ENCODE data around the gene TSC22D2.

Gene TSC22D2

GRCh38 chr3:150408221-150409124 is at the start of gene TSC22D2:
TSC22D2 (plus strand) TSS chr3:150408298; CDS start chr3:150409351, 1,053 bp downstream.
- DNase-seq, result peak; percentile 78

- no peak for DNase-seq
These were observed 48.7 kb upstream of the TSC22D2 start for GRCh38 chr3:150359381-150359780.

GRCh38 chr3:150360966-150361365 is 47.1 kb upstream of the TSC22D2 start:
- DNase-seq, result no peak

- DNase-seq, result no peak
These were observed 45.4 kb upstream of the TSC22D2 start for GRCh38 chr3:150362515-150363302.

- no peak for DNase-seq
These were observed 44.7 kb upstream of the TSC22D2 start for GRCh38 chr3:150363420-150363819.

- no peak for DNase-seq
These were observed 42.9 kb upstream of the TSC22D2 start for GRCh38 chr3:150365132-150365604.

GRCh38 chr3:150367757-150368156 is 40.3 kb upstream of the TSC22D2 start:
- DNase-seq, result no peak

GRCh38 chr3:150370122-150370602 is 37.9 kb upstream of the TSC22D2 start:
- no peak for DNase-seq

- DNase-seq, result no peak
These were observed 37.1 kb upstream of the TSC22D2 start for GRCh38 chr3:150370999-150371398.

- no peak for DNase-seq
These were observed 36.3 kb upstream of the TSC22D2 start for GRCh38 chr3:150371741-150372254.

GRCh38 chr3:150372320-150372719 is 35.8 kb upstream of the TSC22D2 start:
- no peak for DNase-seq

GRCh38 chr3:150372722-150373121 is 35.4 kb upstream of the TSC22D2 start:
- no peak for DNase-seq

GRCh38 chr3:150373234-150373875 is 34.7 kb upstream of the TSC22D2 start:
- DNase-seq, result no peak

- DNase-seq, result no peak
These were observed 33.1 kb upstream of the TSC22D2 start for GRCh38 chr3:150374975-150375374.

GRCh38 chr3:150376001-150376848 is 31.9 kb upstream of the TSC22D2 start:
- no peak for DNase-seq

- DNase-seq, result no peak
These were observed 30.3 kb upstream of the TSC22D2 start for GRCh38 chr3:150377601-150378300.

- no peak for DNase-seq
These were observed 29.8 kb upstream of the TSC22D2 start for GRCh38 chr3:150378301-150378748.

- no peak for DNase-seq
These were observed 28.6 kb upstream of the TSC22D2 start for GRCh38 chr3:150379469-150379868.

- DNase-seq, result no peak
These were observed 23.5 kb upstream of the TSC22D2 start for GRCh38 chr3:150384296-150385212.

Measured in NCI-H2081 treated with DMSO at 0.1 percent for 48 hours (cell line).